DND-41 (cell line): ENCODE data around the gene VWCE.

ENCODE experiments used
- EZH2 ChIP-seq: IDR thresholded peaks from 3 replicates; pipeline ENCODE4 v1.6.1; 2012; ENCODE audit warnings: borderline replicate concordance, low read depth, mild to moderate bottlenecking, moderate library complexity, low read length, inconsistent platforms; ENCODE audit not compliant: severe bottlenecking
- TF ChIP-seq, protein P1 (sequence below): IDR thresholded peaks from 2 replicates; pipeline ENCODE4 v1.5.1; 2012; ENCODE audit warnings: borderline replicate concordance, low read length, moderate library complexity, mild to moderate bottlenecking; ENCODE audit not compliant: poor library complexity, severe bottlenecking; ENCODE audit errors: extremely low read depth

DNA sequence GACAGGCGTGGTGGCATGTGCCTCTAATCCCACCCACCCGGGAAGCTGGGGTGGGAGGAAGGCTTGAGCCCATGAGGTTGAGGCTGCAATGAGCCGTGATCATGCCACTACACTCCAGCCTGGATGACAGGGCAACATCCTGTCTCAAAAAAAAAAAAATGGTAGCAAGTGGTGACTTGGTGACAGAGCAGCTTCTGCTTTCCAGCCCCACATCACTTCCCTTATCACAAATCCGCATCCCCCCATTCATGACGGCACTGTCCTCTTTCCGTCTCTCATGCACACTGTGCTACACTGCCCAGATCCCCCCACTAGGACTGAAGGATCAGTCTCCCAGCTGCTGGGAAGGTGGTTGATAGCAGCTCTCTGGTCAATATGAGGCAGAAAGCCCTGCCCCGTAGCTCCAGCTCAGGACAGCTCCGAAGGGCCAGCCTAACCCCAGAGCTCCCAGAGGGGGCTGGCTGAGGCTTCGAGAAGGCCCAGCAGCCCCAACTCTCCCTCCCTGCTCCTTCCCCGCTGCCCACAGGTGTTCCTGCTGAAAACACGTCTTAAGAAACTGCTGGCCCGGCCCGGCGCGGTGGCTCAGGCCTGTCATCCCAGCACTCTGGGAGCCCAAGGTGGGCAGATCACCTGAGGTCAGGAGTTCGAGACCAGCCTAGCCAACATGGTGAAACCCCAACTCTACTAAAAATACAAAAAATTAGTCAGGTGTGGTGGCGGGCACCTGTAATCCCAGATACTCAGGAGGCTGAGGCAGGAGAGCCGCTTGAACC lies 38.2 kb downstream of the VWCE start:
- TF ChIP-seq, protein P1, sequence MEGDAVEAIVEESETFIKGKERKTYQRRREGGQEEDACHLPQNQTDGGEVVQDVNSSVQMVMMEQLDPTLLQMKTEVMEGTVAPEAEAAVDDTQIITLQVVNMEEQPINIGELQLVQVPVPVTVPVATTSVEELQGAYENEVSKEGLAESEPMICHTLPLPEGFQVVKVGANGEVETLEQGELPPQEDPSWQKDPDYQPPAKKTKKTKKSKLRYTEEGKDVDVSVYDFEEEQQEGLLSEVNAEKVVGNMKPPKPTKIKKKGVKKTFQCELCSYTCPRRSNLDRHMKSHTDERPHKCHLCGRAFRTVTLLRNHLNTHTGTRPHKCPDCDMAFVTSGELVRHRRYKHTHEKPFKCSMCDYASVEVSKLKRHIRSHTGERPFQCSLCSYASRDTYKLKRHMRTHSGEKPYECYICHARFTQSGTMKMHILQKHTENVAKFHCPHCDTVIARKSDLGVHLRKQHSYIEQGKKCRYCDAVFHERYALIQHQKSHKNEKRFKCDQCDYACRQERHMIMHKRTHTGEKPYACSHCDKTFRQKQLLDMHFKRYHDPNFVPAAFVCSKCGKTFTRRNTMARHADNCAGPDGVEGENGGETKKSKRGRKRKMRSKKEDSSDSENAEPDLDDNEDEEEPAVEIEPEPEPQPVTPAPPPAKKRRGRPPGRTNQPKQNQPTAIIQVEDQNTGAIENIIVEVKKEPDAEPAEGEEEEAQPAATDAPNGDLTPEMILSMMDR, result no peak
- no peak for TF ChIP-seq EZH2
